DOHH2 (cell line): ENCODE data around the gene LAIR2.

ENCODE experiments used
- CTCF ChIP-seq: fragments of 200-600 bp; sonication (generic); IDR thresholded peaks from one replicate; pipeline ENCODE4 v1.5.1; 2014; ENCODE audit warnings: antibody characterized with exemption, mild to moderate bottlenecking, low read depth, low read length; ENCODE audit not compliant: poor library complexity, severe bottlenecking
- EZH2phosphoT487 ChIP-seq: fragments of 200-600 bp; sonication (generic); IDR thresholded peaks from 2 replicates; pipeline ENCODE4 v1.6.1; 2017; ENCODE audit warnings: borderline replicate concordance, mild to moderate bottlenecking, antibody characterized with exemption, low read length, moderate library complexity, mixed read lengths

GRCh38 chr19:54502518-54503048 is at the start of gene LAIR2:
- TF ChIP-seq CTCF: no peak
- no peak for TF ChIP-seq EZH2phosphoT487
